Head of caudate nucleus (tissue), 42 donors: Measurements from ENCODE around the gene RIBC2.
A peak's percentile ranks its signal among the peaks of the same experiment; 100 is the strongest.
"Not testable (repeated sequence)": the region's sequence is repeated elsewhere in the genome, so short reads cannot be mapped to it uniquely, and the experiment has no call there.

Source experiments
- DNase-seq, 42 donors: peaks; one replicate each; pipeline versions ENCODE4 v3.0.0 to v3.0.0-alpha.2; 2020 to 2021; ENCODE audit warnings: mixed read lengths in 7 of 42
- intact Hi-C: fragments of 100-400 bp; cut with DNase I; formaldehyde crosslinking; loops from one replicate; pipeline ENCODE4 v1.15.0; 2022

Gene RIBC2

DNA sequence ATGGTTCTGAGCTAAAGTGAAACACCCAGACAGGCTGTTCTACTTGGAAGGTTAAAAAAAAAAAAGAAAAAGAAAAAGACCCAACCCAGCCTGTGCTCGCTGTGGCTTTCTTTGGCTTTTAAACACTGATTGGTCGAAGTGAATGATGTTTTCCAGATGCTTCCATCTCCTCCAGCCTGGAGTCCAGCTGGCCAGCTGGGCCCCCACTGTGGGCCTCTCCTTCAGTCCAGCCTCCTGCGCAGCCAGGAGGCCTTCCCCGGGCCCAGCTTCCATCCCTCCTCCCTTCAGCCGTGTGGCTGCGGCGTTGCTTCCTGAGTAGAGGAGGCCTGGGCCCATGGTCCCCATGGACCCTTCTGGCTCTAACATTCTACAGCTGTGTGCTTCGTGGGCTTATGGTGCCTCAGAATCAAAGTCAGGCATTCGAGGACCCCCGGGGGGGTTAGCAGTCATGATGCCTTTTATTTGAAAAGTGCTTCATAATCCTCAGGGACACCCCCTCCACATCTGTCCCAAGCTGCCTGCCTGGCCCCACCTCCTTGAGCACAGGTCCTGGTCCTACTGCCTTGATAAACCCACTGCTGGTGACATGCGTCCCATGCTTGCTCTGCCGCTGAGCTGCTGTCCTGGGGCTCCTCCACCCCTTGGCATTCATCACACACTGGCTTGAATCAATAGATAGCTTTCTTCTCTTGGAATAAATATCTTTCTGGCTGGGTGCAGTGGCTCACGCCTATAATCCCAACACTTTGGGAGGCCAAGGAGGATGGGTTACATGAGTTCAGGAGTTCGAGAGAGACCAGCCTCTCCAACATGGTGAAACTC lies 47.0 kb downstream of the RIBC2 start:
- no peak for DNase-seq
- intact Hi-C loops, result no loop called here

- DNase-seq, result no peak
- intact Hi-C loops, result no loop called here
These were observed 48.7 kb downstream of the RIBC2 start for GRCh38 chr22:45462034-45462655.

GRCh38 chr22:45463691-45464090 lies 50.2 kb downstream of the RIBC2 start:
- DNase-seq, intact Hi-C loops: not testable (repeated sequence)

DNA sequence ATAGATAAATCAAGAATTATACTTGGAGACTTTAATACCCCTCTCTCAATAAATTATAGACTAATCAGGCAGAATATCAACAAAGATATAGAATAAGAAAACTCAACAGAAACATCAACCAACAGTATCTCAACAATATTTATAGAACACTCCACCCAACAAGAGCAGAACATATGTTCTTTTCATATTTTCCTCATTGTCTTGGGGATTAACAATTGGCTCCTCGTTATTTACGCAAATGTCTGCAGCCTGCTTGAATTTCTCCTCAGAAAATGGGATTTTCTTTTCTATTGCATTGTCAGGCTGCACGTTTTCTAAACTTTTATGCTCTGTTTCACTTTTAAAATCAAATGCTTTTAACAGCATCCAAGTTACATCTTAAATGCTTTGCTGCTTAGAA lies 52.1 kb downstream of the RIBC2 start:
- no peak for DNase-seq
- intact Hi-C loops, result no loop called here

- intact Hi-C loops, result no loop called here
- DNase-seq, result peak in 27 of 42 donors; percentile 4 to 78 (median 33)
These were observed 55.4 kb downstream of the RIBC2 start for GRCh38 chr22:45468872-45469271.

DNA sequence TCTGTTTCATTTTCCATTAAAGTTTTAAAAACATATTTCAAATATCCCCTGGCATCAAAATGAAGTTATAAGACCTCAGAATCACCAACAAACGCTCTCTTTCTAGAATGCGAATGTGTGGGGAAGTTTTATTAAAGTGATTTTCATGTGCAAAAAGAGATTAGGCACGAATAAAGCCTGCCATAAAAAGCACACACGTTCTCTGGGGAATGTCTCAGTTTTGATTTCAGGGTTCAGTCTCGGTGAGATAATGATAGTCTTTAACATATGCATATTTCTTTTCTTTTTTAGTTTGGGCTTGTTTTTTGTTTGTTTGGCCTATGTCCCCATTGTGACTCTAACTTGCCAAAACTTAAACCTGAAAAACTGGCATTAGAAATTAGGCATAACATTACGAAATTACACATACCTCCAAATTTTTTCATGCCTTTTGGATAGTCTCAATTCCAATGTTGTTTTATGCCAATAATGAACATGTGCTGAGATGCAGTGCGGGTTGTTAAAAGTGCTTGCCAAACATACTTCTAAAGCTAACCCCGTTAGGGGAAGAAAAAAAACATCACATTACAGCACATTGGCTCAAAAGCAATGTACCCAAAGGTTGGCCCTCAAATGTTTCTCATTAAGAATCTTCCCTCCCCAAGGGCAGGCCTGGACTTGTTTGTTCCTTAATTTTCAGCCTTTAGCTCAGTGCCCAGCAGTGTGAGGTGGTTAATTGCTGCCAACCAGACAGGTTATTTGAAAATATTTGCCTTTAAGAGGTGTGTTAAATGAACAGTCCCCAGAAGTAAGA lies 56.0 kb downstream of the RIBC2 start:
- intact Hi-C loops, result no loop called here
- DNase-seq, result peak in 2 of 42 donors; percentile 12 to 25

GRCh38 chr22:45470871-45471270 lies 57.4 kb downstream of the RIBC2 start:
- intact Hi-C loops, result no loop called here
- DNase-seq, result no peak

DNA sequence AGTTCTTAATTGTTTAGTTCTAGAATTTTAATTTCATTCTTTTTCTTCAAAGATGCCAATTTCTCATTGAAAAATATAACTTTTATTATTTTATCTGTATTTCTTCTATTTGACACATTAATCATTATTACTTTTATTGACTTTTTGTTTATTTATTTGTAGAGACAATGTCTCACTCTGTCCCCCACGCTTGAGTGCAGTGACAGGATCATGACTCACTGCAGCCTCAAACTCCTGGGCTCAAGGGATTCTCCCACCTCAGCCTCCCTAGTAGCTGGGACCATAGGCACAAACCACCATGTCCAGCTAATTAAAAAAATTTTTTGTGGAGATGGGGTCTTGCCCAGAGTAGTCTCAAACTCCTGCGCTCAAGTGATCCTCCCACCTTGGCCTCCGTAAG lies 58.9 kb downstream of the RIBC2 start:
- no peak for DNase-seq
- intact Hi-C loops, result no loop called here

GRCh38 chr22:45473626-45474237 lies 60.2 kb downstream of the RIBC2 start:
- no peak for DNase-seq
- intact Hi-C loops, result no loop called here

GRCh38 chr22:45475063-45475747 lies 61.7 kb downstream of the RIBC2 start:
- DNase-seq, result no peak
- intact Hi-C loops, result no loop called here

DNA sequence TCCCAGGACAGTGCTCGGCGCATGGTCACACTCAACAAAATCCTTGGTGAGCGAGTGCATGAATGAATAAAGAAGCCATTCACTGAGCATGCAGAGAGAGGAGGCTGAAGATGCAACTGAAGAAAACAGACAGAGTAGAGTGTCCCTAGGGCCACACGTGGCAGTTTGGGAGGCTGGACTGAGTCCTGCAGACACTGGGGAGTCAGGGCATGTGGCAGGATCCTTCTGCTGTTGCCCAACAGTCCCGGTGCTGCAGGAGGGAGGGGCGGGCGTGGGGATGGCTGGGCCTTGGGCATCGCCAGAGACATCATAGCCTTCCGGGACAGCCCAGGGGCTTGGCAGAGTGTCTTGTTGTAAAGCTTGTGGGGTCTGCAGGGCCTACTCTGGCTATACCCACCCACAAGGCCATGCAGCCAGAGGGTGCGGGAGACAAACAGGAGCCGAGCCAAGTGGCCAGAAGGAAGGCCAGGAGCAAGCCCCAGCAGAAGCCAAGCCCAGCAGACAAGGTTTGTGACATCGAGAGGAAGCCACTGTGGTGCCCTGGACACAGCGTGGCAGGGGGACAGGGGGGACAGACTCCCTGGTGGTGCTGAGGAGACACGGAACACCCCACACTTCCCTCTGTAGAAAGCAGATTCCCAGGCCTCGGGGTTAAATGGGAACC lies 62.5 kb downstream of the RIBC2 start:
- intact Hi-C loops, result no loop called here
- no peak for DNase-seq

- DNase-seq, result no peak
- intact Hi-C loops, result no loop called here
These were observed 63.3 kb downstream of the RIBC2 start for GRCh38 chr22:45476814-45477213.

DNA sequence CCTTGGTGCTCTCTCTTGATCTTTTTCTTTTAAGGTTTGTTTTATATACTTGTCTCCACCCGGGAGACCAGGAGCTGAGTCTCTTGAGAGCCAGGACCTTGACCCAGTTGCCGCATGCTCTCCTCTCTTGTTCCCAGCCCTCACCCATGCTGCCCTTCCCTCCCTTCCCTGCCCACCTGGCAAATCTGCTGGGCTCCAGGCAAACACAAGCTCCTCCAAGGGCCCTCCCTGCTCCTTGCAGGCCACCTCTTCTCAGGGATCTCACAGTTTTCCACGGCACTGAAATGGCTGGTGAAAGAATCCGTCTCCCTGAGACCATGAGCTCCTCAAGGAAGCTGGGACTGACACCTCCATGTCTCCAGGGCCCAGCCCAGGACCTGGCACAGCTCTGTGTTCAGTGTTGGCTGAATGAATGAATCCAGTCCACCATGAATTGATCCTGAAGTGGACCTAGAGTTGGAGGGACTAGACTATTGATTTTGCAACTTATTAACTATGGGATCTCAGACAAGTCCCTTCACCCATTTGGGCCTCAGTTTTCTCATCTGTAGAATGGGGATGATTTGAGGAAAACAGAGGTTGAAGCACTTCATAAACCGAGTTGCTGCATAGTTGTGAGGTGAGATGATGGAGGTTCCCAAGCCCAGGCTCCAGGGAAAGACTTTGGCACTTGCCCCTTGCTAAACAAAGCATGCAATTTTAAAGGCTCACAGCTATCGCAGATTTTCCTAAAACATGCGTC lies 64.0 kb downstream of the RIBC2 start:
- intact Hi-C loops, result no loop called here
- no peak for DNase-seq

DNA sequence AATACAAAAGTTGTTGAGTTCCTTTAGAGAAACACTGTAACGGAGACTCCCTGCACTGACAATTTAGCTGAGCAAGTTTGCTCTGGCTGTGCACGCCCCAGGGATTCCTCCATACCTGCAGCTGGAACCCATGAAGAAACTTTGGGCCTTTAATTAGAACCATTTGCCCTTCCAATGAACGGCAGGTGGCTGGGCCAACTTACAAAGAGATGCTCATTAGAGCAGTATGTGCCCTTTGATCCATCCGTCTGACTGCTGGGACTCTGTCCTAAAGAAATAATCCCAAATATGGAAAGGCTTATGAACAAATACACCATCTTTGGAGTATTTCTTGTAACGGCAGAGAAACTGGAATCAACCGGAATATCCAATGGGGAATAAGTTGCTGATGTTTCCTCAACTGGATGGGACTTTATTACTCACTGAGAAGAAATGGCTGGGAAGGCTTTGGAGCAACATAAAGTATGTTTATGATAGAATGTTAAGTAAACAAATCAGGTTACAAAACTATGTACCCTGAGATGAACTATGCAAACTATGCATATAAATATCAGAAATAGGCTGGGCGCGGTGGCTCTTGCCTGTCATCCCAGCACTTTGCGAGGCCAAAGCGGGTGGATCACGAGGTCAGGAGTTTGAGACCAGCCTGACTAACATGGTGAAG lies 64.7 kb downstream of the RIBC2 start:
- DNase-seq, result no peak
- intact Hi-C loops, result no loop called here

DNA sequence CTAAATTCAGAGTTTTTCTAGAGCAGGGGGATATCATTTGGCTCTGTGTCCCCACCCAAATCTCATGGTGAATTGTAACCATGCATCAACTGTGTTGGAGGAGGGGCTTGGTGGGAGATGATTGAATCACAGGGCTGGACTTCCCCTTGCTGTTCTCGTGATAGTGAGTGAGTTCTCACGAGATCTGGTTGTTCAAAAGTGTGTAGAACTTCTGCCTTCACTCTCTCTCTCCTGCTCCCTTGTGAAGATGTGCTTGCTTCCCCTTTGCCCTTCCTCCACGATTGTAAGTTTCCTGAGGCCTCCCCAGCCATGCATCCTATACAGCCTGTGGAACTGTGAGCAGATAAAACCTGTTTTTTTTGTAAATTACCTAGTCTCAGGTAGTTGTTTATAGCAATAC lies 67.2 kb downstream of the RIBC2 start:
- no peak for DNase-seq
- intact Hi-C loops, result no loop called here

DNA sequence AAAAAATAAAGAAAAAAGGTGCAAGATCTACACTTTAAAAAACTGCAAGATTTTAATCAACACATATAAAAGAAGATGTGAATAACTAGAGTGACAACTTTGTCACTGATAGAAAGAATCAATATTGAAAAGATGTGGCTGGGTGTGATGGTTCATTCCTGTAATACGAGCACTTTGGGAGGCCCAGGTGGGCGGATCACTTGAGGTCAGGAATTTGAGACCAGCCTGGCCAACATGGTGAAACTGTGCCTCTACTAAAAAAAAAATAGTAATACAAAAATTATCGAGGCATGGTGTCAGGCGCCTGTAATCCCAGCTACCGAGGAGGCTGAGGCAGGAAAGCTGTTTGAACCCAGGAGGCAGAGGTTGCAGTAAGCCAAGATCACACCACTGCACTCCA lies 68.2 kb downstream of the RIBC2 start:
- intact Hi-C loops, result no loop called here

More for the DNA sequence above, 68.2 kb downstream of the RIBC2 start:
- no peak for DNase-seq
